Endothelial cell of umbilical vein (primary cell): Measurements from ENCODE around the gene GALNT12. TPM values are rescaled to one million over a fixed set of nuclear protein-coding genes. Genes with fewer than 3 reads are reported as not detected.

Experiments
- BruUV-seq: library from RNA; stranded (reverse); fragments of 400-500 nt; replicated peaks from 2 replicates; lab custom pipeline; 2021; lab: Mats Ljungman, UMichigan
- CTCF ChIA-PET: fragments of 300-600, 350-600 bp; sonication (Branson Sonifier 250); formaldehyde crosslinking; loops from one replicate; lab custom pipeline; 2021; ENCODE audit warnings: antibody characterized with exemption, inconsistent platforms; lab: Charles Lee
- POLR2A ChIA-PET: fragments of 300-600, 350-600 bp; sonication (Branson Sonifier 250); formaldehyde crosslinking; loops from one replicate; lab custom pipeline; 2021; ENCODE audit warnings: antibody characterized with exemption, inconsistent platforms; lab: Charles Lee
- DNase-seq: peaks from one replicate; pipeline ENCODE4 v3.0.0-alpha.2; 2011; ENCODE audit warnings: low read depth, low spot score
- FAIRE-seq: peaks from 2 replicates; lab custom pipeline; 2011; peaks lifted over from hg19 to GRCh38; lab: Jason Lieb, UNC
- H2AFZ ChIP-seq: 2 replicates; pipeline ENCODE4 v1.6.0; 2012; ENCODE audit warnings: low read depth, low read length, control low read depth, inconsistent platforms
- H3K27ac ChIP-seq: 2 replicates; pipeline ENCODE4 v1.5.1; 2011; ENCODE audit warnings: low read depth, mild to moderate bottlenecking, control low read depth, low read length, moderate library complexity; ENCODE audit not compliant: insufficient read depth
- H3K27me3 ChIP-seq, 2 experiments: 2 replicates each; pipeline versions ENCODE4 v1.6.0 to v1.6.1; 2011; ENCODE audit warnings: low read length in 2 of 2, mixed read lengths in 1 of 2; ENCODE audit not compliant: control insufficient read depth in 2 of 2, insufficient read depth in 2 of 2
- H3K36me3 ChIP-seq, 2 experiments: 2 replicates in 1 of 2; 3 replicates in 1 of 2; pipeline ENCODE4 v1.5.1; 2011; ENCODE audit warnings: low read length in 2 of 2, mild to moderate bottlenecking in 1 of 2, moderate library complexity in 1 of 2; ENCODE audit not compliant: control insufficient read depth in 2 of 2, insufficient read depth in 2 of 2; ENCODE audit errors: extremely low read depth in 1 of 2
- H3K4me1 ChIP-seq: 3 replicates; pipeline ENCODE4 v1.5.1; 2011; ENCODE audit warnings: mild to moderate bottlenecking, low read length; ENCODE audit not compliant: control insufficient read depth, insufficient read depth; ENCODE audit errors: extremely low read depth
- H3K4me2 ChIP-seq: 2 replicates; pipeline ENCODE4 v1.6.1; 2011; ENCODE audit warnings: low read length, control low read depth, mixed read lengths; ENCODE audit not compliant: insufficient read depth
- H3K4me3 ChIP-seq, 3 experiments: fragments of 200-600 bp in 1 of 3; sonication (generic), shearing (Covaris generic) in 1 of 3; replicated peaks in 1 of 3; 2 replicates each; pipeline ENCODE4 v1.5.1; 2011 to 2016; ENCODE audit warnings: control low read depth in 3 of 3, low read length in 3 of 3, mild to moderate bottlenecking in 2 of 3, inconsistent platforms in 1 of 3, low read depth in 1 of 3, moderate library complexity in 1 of 3; ENCODE audit not compliant: insufficient read depth in 1 of 3
- H3K79me2 ChIP-seq: 2 replicates; pipeline ENCODE4 v1.6.0; 2012; ENCODE audit warnings: low read length, inconsistent platforms; ENCODE audit not compliant: control insufficient read depth, insufficient read depth
- H3K9ac ChIP-seq: replicated peaks from 2 replicates; pipeline ENCODE3; 2011; ENCODE audit warnings: low read length, control low read depth; ENCODE audit not compliant: insufficient read depth; ENCODE audit errors: extremely low read depth
- H3K9me1 ChIP-seq: replicated peaks from 3 replicates; pipeline ENCODE4 v1.6.0; 2011; ENCODE audit warnings: mild to moderate bottlenecking, low read length; ENCODE audit not compliant: control insufficient read depth, insufficient read depth; ENCODE audit errors: extremely low read depth
- H3K9me3 ChIP-seq: replicated peaks from 2 replicates; pipeline ENCODE4 v1.5.1; 2012; ENCODE audit warnings: low read length, inconsistent platforms; ENCODE audit not compliant: control insufficient read depth, insufficient read depth
- H4K20me1 ChIP-seq: replicated peaks from 2 replicates; pipeline ENCODE3; 2011; ENCODE audit warnings: mild to moderate bottlenecking, low read length; ENCODE audit not compliant: control insufficient read depth, insufficient read depth; ENCODE audit errors: extremely low read depth
- CTCF ChIP-seq, 2 donors: IDR thresholded peaks; 1 replicate in 1 of 2; 2 replicates in 1 of 2; pipeline ENCODE4 v1.5.1; 2011; ENCODE audit warnings: low read length in 2 of 2, mild to moderate bottlenecking in 2 of 2, moderate library complexity in 2 of 2, control low read depth in 1 of 2, inconsistent platforms in 1 of 2, low read depth in 1 of 2; ENCODE audit not compliant: insufficient read depth in 1 of 2; ENCODE audit errors: extremely low read depth in 1 of 2
- EZH2 ChIP-seq: IDR thresholded peaks from 2 replicates; pipeline ENCODE4 v1.6.1; 2012; ENCODE audit warnings: borderline replicate concordance, low read depth, mild to moderate bottlenecking, moderate library complexity, low read length, inconsistent platforms; ENCODE audit not compliant: severe bottlenecking
- GATA2 ChIP-seq: IDR thresholded peaks from 2 replicates; pipeline ENCODE4 v1.7.0; 2011; ENCODE audit warnings: low read depth, mild to moderate bottlenecking, moderate library complexity, mixed read lengths, low read length; ENCODE audit not compliant: insufficient read length, insufficient read depth
- JUN ChIP-seq: IDR thresholded peaks from 2 replicates; pipeline ENCODE4 v1.6.1; 2011; ENCODE audit warnings: borderline replicate concordance, low read depth; ENCODE audit not compliant: insufficient read length, insufficient read depth
- MAX ChIP-seq: IDR thresholded peaks from 2 replicates; pipeline ENCODE4 v1.6.1; 2011; ENCODE audit not compliant: insufficient read depth, insufficient read length
- MYC ChIP-seq: IDR thresholded peaks from one replicate; pipeline ENCODE4 v1.6.1; 2011; ENCODE audit warnings: mild to moderate bottlenecking, low read depth, low read length
- POLR2A ChIP-seq: IDR thresholded peaks from 2 replicates; pipeline ENCODE4 v1.6.1; 2012; ENCODE audit warnings: low read depth, mild to moderate bottlenecking, control low read depth, low read length
- POLR2AphosphoS5 ChIP-seq: IDR thresholded peaks from 2 replicates; pipeline ENCODE4 v1.6.1; 2012; ENCODE audit warnings: low read depth, mild to moderate bottlenecking, control low read depth, low read length, moderate library complexity; ENCODE audit not compliant: insufficient read depth
- dilution Hi-C: fragments of 300-500 bp; cut with MboI; formaldehyde crosslinking; loops from one replicate; pipeline ENCODE4 v1.15.0; 2019; ENCODE audit warnings: low sequenced_read_pairs; ENCODE audit not compliant: extremely low pct_ligation_motif_present
- intact Hi-C: fragments of 100-400 bp; cut with micrococcal nuclease; formaldehyde crosslinking; loops from one replicate; pipeline ENCODE4 v1.10.0; 2022
- polyA plus RNA-seq, 4 experiments: library from polyadenylated mRNA; depleted of rRNA in 3 of 4; stranded (reverse) in 3 of 4; unstranded in 1 of 4; fragments of >200 nt; gene quantifications; 2 replicates each; pipeline versions ENCODE4 v1.2.1 to v1.2.3, GENCODE V29; 2011 to 2012; ENCODE audit warnings: missing spikeins in 1 of 4
- total RNA-seq: library from RNA; stranded (reverse); gene quantifications from 2 replicates; pipeline ENCODE4 v1.2.3, GENCODE V29; 2021

Gene GALNT12
- total and polyA plus RNA-seq, 2 donors (not counting 3 experiments of a cell fraction or from before 2014, with no cell fraction given): 0.26 to 0.44 TPM

GRCh38 chr9:98771209-98771874 is 36.1 kb upstream of the GALNT12 start:
- no peaks in the 10 kb centered on the region for H3K79me2 ChIP-seq
- H3K9ac ChIP-seq: no peak overlapping the region
- dilution Hi-C loops: loop anchor here (25.0 kb wide), 1 partner anchor 484 kb away; no protein-coding TSS in a partner anchor
- TF ChIP-seq EZH2 (no peak), MYC (no peak), POLR2AphosphoS5 (no peak), POLR2A (no peak), MAX (no peak), JUN (no peak), CTCF (IDR thresholded peaks at IDR 0.05; ENCODE audit: extremely low read depth in 1 of 2, insufficient read depth in 1 of 2, low read depth in 1 of 2, low read length in 2 of 2) (no peak), GATA2 (no peak)
- no peaks in the 10 kb centered on the region for H3K9me1 ChIP-seq
- intact Hi-C loops: no loop called here
- no peaks in the 10 kb centered on the region for H4K20me1 ChIP-seq
- no peaks in the 10 kb centered on the region for H3K9me3 ChIP-seq
- FAIRE-seq (no peak), DNase-seq (no peak)
- BruUV-seq: no TSS peak
- no peaks in the 10 kb centered on the region for H3K27me3 ChIP-seq
- no peak overlapping the region for H3K4me3 ChIP-seq
- peaks cover 2% of the 10 kb centered on the region for H3K4me1 ChIP-seq
- no peak overlapping the region for H3K4me2 ChIP-seq
- no peak overlapping the region for H3K27ac ChIP-seq
- CTCF ChIA-PET: interaction anchor here (1.0 to 1.7 kb wide), 2 partner anchors 456 to 457 kb away, joined by 3 to 5 read pairs; no protein-coding TSS in a partner anchor
- H2AFZ ChIP-seq: no peak overlapping the region
- H3K36me3 ChIP-seq: peaks cover 0 to 20% of the 10 kb centered on the region in 2 experiments
- POLR2A ChIA-PET: no interaction called here
